Right atrium auricular region (tissue), 2 donors: ENCODE results near the gene FCHSD2. TPM values are rescaled to one million over a fixed set of nuclear protein-coding genes. Genes with fewer than 3 reads are reported as not detected.

ENCODE experiments used
- DNase-seq: peaks from one replicate; pipeline ENCODE4 v3.0.0-alpha.2; 2019; ENCODE audit warnings: low spot score
- H3K27ac ChIP-seq, 2 donors: fragments of 200-600 bp; sonication (generic); 1 replicate in 1 of 2; 2 replicates in 1 of 2; pipeline ENCODE4 v1.5.1; 2016 to 2019
- H3K27me3 ChIP-seq, 2 donors: fragments of 200-600 bp; sonication (generic); one replicate each; pipeline versions ENCODE4 v1.5.1 to v1.6.0; 2017 to 2019
- H3K36me3 ChIP-seq: fragments of 200-600 bp; sonication (generic); one replicate; pipeline ENCODE4 v1.5.1; 2016
- H3K4me1 ChIP-seq, 2 donors: fragments of 200-600 bp; sonication (generic); one replicate each; pipeline versions ENCODE4 v1.5.1 to v1.6.0; 2017 to 2019
- H3K4me3 ChIP-seq, 2 donors: fragments of 200-600 bp; sonication (generic); 1 replicate in 1 of 2; 2 replicates in 1 of 2; pipeline ENCODE4 v1.5.1; 2017 to 2019; ENCODE audit warnings: mild to moderate bottlenecking in 1 of 2, moderate library complexity in 1 of 2
- H3K9me3 ChIP-seq, 2 donors: fragments of 200-600 bp; sonication (generic); one replicate each; pipeline ENCODE4 v1.5.1; 2019
- total RNA-seq, 2 donors: library from RNA; depleted of rRNA; stranded (reverse); fragments of >200 nt; gene quantifications; one replicate each; pipeline ENCODE4 v1.1.0, GENCODE V29; 2016
- TF ChIP-seq, protein P1 (sequence below), 2 donors: fragments of 200-600 bp; sonication (generic); IDR thresholded peaks; one replicate each; pipeline ENCODE4 v1.5.1; 2019; ENCODE audit warnings: antibody characterized with exemption in 2 of 2

The FCHSD2 gene
- total RNA-seq, 2 donors from 2014 or later = 23.9 to 24.0 TPM

DNA sequence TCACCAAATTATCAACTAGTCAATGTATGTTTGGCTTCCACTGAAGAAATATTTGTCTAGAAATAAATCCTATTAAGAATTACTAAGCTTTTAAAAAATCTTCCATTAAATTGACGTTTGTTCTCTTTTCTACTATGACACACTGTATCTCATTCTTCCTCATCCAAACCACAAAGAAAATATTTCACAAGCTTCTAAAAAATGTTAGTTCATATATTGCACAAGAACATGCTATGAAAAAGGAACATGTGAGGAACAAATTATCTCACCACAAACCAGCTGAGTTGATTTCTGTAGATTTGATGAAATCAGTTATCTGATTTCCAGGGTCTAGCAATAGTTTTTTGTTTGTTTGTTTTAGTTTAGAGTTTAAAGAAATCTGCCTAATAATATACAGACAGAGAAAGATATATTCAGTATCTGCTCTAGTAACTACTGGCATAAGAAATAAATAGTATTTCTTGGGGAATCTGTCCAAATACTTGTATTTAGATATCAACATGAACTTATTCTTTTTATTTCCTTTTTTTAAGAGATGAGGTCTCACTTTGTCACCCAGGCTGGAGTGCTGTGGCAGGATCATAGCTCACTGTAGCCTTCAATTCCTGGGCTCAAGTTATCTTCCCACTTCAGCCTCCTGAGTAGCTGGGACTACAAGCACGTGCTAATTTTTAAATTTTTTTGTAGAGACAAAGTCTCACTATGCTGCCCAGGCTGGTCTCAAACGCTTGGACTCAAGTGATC is 166.2 kb downstream of the FCHSD2 start:
- Histone ChIP-seq H3K27ac (peak overlapping the region; percentile 61 to 66), H3K4me3 (no peak overlapping the region), H3K9me3 (no peaks in the 10 kb centered on the region), H3K4me1 (peaks cover 0 to 21% of the 10 kb centered on the region in 2 donors), H3K36me3 (no peaks in the 10 kb centered on the region), H3K27me3 (no peaks in the 10 kb centered on the region)
- no peak for DNase-seq
- TF ChIP-seq, protein P1, sequence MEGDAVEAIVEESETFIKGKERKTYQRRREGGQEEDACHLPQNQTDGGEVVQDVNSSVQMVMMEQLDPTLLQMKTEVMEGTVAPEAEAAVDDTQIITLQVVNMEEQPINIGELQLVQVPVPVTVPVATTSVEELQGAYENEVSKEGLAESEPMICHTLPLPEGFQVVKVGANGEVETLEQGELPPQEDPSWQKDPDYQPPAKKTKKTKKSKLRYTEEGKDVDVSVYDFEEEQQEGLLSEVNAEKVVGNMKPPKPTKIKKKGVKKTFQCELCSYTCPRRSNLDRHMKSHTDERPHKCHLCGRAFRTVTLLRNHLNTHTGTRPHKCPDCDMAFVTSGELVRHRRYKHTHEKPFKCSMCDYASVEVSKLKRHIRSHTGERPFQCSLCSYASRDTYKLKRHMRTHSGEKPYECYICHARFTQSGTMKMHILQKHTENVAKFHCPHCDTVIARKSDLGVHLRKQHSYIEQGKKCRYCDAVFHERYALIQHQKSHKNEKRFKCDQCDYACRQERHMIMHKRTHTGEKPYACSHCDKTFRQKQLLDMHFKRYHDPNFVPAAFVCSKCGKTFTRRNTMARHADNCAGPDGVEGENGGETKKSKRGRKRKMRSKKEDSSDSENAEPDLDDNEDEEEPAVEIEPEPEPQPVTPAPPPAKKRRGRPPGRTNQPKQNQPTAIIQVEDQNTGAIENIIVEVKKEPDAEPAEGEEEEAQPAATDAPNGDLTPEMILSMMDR (IDR thresholded peaks at IDR 0.05) = no peak

DNA sequence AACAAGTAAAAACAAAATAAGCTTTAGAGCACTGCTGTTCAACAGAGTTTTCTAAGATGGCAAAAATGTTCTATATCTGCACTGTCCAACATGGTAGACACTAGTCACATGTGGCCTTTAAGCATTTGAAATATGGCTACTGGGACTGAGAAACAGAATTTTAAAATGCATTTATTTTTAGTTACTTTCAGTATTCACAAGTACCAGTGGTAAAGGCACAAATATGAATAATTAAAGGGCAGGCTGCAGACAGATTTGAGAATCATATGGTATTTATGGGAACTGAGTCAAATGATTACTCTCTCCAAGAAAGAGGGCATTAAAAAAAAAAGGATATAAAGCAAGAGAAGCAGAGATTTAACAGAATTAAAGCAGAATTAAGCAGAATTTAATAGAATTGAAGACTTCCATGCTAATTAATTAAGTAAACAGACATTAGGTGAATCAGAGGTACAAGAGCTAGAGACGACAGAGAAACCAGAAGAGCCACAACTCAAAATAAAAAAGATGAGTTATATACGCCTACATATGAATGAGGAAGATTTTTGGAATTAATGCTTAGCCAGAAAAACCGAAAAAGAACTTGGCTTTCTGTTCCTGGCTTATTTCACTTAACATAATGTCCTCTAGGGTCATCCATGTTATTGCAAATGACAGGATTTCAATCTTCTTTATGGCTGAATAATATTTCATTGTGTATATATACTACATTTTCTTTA is 167.5 kb downstream of the FCHSD2 start:
- Histone ChIP-seq H3K36me3 (no peaks in the 10 kb centered on the region), H3K27me3 (no peaks in the 10 kb centered on the region), H3K27ac (peak overlapping the region; percentile 33 to 66), H3K4me3 (no peak overlapping the region), H3K9me3 (no peaks in the 10 kb centered on the region), H3K4me1 (peaks cover 0 to 34% of the 10 kb centered on the region in 2 donors)
- DNase-seq = no peak
- TF ChIP-seq, protein P1 (IDR thresholded peaks at IDR 0.05) = no peak

DNA sequence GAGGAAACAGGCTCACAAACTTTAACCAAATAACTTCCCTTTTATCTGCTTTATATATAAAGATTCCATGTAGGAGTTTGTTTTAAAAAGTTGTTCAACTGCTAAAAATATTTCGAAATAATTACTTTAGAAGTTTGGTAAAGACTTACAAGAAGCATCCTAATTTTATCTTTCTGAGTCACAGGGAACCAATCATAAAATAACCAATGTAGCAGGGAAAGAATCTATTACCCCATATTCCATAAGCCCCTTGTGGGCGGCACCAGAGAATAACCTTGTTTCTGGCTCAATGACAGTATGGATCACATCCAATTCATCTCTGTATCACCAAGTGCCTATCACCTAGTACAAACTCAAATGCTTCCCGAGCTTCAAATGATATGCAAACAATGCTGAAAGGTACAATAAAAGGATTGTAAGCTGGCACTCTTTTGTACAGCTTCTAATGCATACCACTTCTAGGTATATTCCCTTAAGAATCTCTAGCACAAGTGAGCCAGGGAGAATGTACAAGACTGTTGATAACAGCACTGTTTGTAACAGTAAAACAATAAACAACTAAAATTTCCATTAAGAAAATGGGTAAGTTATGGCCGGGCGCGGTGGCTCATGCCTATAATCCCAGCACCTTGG is 169.5 kb downstream of the FCHSD2 start:
- Histone ChIP-seq H3K27ac (no peak overlapping the region), H3K4me3 (no peak overlapping the region), H3K27me3 (no peaks in the 10 kb centered on the region), H3K9me3 (no peaks in the 10 kb centered on the region), H3K36me3 (no peaks in the 10 kb centered on the region), H3K4me1 (peaks cover 0 to 34% of the 10 kb centered on the region in 2 donors)
- DNase-seq = no peak
- TF ChIP-seq, protein P1 (IDR thresholded peaks at IDR 0.05) = no peak

DNA sequence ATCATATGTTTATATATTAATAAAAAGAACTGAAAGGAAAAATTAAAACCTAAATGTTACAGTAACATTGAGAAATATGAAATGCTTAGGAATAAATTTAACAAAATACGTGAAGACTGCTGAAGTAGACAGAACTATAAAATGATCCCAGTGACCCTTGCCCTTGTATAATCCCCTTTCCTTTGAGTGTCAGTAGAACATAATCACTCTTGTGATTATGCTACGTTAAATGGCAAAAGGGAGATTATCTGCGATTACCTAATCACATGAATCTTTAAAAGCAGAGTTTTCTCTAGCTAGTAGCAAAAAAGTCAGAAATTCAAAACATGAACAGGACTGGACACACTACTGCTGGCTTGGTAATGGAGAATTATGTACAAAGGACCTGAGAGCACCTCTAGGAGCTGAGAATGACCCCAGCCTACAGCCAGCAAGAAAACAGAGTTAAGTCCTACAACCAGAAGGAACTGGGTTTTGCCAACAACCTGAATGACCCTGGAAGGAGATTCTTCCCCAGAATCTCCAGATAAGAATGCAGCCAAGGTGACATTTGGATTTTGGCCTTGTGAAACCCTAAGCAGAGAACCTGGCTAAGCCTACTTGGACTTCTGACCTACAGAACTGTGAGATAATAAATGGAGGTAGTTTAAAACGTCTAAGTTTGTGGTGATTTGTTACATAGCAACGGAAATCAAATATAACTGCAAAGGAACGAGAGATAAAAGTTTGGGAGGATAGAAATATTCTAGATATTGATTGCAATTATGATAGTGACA is 170.7 kb downstream of the FCHSD2 start:
- Histone ChIP-seq H3K27me3 (no peaks in the 10 kb centered on the region), H3K36me3 (no peaks in the 10 kb centered on the region), H3K27ac (no peak overlapping the region), H3K4me3 (no peak overlapping the region), H3K4me1 (peaks cover 0 to 34% of the 10 kb centered on the region in 2 donors), H3K9me3 (no peaks in the 10 kb centered on the region)
- TF ChIP-seq, protein P1 (IDR thresholded peaks at IDR 0.05) = no peak
- no peak for DNase-seq

DNA sequence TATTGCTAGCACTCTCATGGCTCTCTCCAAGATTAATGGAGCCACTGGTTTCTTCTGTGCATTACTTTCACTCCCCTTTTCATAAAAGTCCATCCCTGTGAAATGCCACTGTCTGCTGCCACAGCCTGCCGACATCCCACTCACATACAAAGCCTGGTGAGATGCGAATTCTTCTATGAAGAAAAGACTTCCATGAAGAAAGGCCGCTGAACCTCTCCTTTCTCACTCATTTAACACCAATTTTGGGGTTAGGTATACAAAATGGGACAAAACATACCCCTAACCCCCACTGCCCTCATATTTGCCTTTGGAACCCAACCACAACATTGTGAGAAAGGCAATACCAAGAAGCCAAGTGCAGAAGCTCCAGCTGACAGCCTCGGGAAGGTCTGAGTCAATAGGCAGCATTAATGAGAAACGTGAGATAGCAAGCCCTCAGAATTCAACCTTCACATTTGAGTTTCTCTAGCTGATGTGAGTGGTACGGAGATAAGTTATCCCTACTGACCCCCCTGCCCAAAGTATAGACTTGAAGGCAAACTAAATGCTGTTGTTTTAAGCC is 171.5 kb downstream of the FCHSD2 start:
- Histone ChIP-seq H3K36me3 (no peaks in the 10 kb centered on the region), H3K4me1 (peaks cover 0 to 38% of the 10 kb centered on the region in 2 donors), H3K4me3 (no peak overlapping the region), H3K27me3 (no peaks in the 10 kb centered on the region), H3K27ac (no peak overlapping the region), H3K9me3 (no peaks in the 10 kb centered on the region)
- TF ChIP-seq, protein P1 (IDR thresholded peaks at IDR 0.05) = no peak
- no peak for DNase-seq
